ENCODE measurements around the gene DAZL.

Gene DAZL

GRCh38 chr3:16538507-16538906 is 66.7 kb downstream of the DAZL start:
- no peak for DNase-seq

GRCh38 chr3:16536996-16537395 is 68.2 kb downstream of the DAZL start:
- no peak for DNase-seq
